Epithelial cell of prostate (primary cell): ENCODE data around the gene NOXA1.
"Not testable (repeated sequence)": the region's sequence is repeated elsewhere in the genome, so short reads cannot be mapped to it uniquely, and the experiment has no call there.

Experiments used
- DNase-seq: peaks from one replicate; pipeline ENCODE4 v3.0.0-alpha.2; 2011; ENCODE audit warnings: low read depth, low spot score
- H3K27ac ChIP-seq: fragments of 450-650 bp; 2 replicates; pipeline ENCODE4 v1.5.1; 2017; ENCODE audit warnings: mild to moderate bottlenecking

Gene NOXA1

DNA sequence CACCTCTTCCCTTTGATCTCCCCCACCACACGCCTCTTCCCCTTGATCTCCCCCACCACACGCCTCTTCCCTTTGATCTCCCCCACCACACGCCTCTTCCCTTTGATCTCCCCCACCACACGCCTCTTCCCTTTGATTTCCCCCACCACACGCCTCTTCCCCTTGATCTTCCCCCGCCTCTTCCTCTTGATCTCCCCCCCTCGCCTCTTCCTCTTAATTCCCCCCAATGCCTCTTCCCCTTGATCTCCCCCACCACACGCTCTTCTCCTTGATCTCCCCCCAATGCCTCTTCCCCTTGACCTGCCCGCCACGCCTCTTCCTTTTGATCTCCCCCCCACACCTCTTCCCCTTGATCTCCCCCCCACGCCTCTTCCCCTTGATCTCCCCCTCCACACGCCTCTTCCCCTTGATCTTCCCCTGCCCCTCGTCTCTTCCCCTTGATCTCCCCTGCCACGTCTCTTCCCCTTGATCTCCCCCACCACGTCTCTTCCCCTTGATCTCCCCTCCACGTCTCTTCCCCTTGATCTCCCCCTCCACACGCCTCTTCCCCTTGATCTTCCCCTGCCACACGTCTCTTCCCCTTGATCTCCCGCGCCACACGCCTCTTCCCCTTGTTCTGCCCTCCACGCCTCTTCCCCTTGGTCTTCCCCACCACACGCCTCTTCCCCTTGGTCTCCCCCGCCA, 27.5 kb downstream of the NOXA1 start:
- not testable (repeated sequence) for DNase-seq, H3K27ac ChIP-seq

DNA sequence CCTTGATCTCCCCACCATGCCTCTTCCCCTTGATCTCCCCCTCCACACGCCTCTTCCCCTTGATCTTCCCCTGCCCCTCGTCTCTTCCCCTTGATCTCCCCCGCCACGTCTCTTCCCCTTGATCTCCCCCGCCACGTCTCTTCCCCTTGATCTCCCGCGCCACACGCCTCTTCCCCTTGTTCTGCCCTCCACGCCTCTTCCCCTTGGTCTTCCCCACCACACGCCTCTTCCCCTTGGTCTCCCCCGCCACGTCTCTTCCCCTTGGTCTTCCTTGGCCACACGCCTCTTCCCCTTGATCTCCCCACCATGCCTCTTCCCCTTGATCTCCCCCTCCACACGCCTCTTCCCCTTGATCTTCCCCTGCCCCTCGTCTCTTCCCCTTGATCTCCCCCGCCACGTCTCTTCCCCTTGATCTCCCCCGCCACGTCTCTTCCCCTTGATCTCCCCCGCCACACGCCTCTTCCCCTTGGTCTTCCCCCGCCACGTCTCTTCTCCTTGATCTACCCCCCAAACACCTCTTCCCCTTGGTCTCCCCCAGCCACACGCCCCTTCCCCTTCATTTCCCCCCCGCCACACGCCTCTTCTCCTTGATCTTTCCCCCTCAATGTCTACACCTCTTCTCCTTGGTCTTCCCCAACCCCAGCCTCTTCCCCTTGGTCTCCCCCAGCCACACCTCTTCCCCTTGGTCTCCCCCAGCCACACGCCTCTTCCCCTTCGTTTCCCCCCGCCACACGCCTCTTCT, 28.2 kb downstream of the NOXA1 start:
- not testable (repeated sequence) for DNase-seq, H3K27ac ChIP-seq

DNA sequence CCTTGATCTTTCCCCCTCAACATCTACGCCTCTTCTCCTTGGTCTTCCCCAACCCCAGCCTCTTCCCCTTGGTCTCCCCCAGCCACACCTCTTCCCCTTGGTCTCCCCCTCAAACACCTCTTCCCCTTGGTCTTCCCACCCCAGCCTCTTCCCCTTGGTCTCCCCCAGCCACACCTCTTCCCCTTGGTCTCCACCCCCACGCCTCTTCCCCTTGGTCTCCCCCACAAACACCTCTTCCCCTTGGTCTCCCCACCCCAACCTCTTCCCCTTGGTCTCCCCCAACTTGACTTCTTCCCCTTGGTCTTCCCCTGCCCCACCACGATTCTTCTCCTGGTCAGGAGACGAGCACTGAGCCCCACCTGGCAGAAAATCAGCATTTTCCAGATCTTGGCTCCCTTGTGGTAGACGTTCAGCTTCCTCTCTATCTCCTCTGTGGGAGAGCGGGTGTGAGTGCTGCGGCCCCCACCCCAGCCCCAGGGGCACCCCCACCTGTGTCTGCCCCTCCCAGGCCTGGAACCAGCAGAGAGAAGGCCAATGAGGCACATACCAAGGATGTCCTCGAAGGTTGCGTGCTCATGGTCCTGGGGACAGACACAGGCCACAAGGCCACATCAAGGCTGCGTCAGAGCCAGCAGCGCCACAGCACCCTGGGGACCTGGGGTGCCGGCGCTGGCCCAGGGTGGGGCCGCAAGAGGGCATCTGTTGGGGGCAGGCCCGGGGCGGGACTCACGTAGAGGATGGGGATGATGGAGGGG, 29.0 kb downstream of the NOXA1 start:
- no peak for DNase-seq
- no peak overlapping the region for H3K27ac ChIP-seq

DNA sequence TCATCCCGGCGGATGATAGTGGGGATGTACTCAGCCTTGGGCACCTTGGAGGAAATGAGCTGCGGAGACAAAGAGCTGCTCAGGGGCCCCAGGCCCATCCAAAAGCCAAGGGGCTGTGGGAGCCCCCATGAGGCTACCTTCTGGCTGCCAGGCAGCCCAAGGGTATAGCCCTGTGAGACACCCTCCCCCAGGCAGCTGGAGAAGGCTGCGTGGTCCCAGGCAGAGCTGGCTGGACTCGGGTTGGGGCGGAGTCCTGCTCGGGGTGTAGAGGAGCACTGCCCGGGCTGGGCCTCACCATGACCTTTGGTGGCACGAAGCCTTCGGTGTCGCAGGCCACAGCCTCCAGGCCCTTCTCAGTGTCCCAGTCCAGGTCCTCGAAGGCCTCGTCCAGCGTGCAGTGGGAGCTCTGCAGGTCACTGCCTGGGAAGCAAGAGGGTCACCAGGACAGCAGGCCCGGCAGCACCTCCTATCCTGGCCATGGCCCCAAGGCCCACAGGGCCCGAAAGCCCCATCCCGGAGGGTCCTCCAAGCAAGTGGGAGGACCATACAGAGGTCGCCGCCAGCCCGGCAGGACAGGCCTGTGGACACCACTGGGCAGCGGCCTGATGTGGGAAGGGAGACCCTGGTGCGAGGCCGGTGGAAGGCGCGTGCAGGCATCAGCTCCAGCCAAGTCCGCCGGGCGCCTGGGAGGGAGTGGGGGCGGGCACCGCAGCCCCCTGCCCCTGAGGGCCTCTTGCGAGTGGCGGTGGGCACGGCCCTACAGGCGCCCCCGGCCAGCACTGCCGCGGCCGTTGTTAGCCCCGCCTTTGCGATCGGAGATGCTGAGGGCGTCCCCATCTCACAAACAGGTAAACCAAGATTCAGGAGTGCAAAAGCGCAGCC, 29.8 kb downstream of the NOXA1 start:
- no peak for DNase-seq
- H3K27ac ChIP-seq: no peak overlapping the region

DNA sequence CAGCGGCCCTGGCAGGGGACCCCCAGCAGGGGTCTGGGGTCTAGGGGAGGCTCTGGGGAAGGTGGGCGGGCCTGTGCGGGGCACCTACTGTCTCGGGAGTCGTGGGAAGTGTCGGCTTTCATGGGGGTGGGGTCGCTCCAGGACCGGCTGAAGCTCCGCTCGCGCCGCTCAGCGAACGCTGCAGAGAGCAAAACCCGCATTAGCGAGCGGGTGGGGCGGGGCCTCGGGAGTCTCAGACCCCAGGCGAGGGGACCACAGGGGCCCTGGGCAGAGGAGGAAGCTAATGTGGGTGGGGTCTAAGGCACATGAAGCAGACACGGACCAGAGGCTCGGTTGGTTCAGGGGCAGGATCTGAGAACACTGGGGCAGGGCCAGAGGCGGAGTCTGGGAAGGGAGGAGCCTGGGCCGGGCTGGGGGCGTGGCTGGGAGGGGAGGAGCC, 30.5 kb downstream of the NOXA1 start:
- no peak for DNase-seq
- no peak overlapping the region for H3K27ac ChIP-seq

DNA sequence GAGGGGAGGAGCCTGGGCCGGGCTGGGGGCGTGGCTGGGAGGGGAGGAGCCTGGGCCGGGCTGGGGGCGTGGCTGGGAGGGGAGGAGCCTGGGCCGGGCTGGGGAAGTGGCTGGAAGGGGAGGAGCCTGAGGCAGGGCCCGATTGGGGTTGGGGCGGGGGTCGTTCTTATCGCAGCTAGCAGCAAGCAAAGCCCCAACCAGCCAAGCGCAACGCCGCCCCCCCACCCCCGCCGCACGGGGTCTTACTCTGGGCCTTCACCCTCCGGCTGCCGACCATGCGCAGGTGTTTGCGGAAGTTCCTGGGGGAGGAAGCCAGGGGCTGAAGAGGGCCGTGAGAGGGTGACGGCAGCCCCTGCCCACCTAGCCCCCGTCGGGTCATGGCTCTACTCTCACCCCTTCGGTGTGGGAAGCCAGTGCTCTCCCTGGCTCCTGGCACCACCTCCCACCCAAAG, 31.0 kb downstream of the NOXA1 start:
- no peak for DNase-seq
- H3K27ac ChIP-seq: peak overlapping the region; percentile 28

DNA sequence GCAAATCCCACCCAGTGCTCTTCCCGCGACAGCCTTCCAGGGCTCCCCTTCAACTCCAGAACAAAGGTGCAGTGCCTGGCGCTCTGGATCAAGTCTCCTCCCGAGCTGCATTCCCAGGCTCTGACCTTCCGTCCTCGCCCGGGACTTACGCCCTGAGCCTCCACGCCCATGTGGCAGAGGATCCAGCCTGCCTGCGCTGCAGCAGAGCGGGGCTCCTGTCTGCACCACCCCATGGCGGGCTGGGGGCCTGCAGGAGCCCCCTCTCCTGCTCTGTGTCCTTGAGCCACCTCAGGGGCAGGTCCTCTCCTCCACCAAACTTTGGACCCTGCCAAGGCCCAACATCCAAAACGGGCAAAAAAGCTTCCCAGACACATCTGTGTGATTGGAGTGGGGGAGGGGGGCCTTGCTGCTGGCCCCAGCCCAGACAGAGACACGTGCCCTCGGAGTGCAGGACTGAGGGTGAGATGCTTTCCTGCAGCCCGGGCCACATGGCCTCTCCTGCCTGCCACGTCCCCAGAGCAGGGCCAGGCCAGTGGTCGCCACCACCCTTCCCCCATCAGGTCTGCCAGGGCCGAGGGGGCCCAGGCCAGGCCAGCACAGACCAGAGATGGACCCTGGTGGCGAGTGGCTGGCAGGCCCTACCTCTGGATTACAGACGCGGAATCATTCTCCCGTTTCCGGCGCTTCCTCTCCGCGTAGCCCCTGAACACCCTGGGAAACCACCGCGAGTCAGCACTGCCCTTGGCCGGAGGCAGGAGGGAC, 31.6 kb downstream of the NOXA1 start:
- H3K27ac ChIP-seq: peak overlapping the region; percentile 28
- no peak for DNase-seq

DNA sequence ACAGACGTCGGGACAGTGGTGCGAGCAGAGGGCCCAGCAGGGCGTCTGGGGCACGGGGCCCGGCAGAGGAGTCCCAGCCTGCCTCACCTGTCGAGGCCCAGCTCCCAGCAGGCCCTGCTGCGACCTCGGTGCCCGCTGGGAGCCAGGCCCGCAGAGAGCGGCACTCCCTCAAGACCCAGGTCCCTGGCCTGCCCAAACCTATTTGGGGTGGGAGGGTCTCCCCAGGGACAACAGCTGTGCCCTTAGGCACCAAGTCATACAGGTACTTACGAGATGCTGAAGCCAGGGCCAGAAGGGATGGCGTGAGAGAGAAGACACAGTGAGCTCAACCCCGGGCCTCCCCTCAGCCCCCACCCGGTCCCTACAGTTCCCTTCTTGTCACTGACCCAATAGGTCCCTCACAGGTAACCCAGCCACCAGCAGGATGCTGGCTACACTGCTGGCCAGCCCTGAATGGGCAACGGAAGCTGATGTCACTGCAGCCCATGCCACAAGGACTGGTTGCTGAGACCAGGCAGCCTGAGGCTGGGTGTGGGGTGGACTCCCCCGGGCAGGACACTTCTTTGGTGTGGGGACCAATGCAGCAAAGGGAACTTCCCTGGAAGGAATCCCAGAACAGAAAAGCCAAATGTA, 32.3 kb downstream of the NOXA1 start:
- no peak for DNase-seq
- no peak overlapping the region for H3K27ac ChIP-seq

DNA sequence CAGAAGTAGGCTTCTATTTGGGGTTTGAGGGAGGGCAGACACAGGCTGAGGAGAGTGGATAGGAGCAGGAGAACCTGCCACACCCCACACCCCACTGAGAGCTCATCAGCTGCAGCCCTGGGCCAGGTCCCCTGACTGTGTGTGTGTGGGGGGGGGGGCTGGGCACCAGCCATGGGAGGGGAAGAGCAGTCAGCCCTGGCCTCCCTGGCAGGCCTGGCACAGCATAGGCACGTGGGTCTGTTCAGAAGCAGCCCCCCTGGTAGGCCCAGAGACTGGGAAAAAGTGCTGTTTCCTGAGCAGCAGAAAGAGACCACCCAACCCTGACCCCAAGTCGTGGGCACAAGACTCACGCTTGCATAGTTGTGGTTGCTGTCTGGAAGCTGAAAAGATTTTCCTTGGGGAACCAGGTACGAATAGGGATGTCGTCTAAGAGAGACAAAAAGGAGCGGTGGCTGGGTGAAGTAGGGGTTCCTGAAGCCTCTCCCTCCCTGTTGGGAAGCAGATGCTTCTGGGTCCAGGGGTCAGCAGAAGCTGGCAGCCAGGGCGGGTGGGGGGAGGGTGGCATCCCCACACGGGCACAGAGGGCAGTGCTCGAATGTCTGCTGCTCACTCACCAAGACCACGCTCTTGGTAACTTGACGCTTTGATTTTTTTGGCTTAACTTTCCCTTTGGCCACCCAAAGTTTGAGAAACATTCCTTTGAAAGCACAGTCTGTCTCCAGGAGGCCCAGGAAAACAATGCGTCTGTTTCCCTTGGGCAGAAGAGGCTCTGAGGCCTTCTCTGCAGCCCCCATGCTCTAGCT, 33.1 kb downstream of the NOXA1 start:
- H3K27ac ChIP-seq: no peak overlapping the region
- no peak for DNase-seq

DNA sequence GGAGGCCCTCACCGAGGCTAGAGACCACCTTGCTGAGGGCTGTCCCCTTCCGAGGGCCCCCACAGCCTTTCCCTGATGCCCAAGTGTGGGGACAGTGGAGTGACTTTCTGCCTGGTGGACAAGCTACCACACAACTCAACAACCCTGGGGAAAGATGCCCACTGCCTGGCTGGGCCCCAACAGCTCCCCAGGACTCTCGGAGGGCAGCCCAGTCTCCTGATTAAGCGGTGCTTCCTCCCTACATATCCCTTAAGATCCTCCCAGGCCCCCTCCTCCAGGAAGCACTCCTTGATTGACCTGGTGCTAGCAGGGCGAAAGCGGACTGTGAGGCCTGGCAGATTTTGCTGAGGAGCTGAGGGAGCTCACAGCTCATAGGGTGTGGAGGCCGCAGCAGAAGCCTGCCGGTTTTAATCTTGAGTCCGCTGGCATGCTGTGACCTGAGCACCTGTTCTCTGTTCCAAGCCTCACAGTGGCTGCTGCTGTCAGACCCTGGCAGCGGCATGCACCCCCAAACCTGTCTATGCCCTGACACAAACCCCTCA, 33.7 kb downstream of the NOXA1 start:
- no peak for DNase-seq
- H3K27ac ChIP-seq: no peak overlapping the region

DNA sequence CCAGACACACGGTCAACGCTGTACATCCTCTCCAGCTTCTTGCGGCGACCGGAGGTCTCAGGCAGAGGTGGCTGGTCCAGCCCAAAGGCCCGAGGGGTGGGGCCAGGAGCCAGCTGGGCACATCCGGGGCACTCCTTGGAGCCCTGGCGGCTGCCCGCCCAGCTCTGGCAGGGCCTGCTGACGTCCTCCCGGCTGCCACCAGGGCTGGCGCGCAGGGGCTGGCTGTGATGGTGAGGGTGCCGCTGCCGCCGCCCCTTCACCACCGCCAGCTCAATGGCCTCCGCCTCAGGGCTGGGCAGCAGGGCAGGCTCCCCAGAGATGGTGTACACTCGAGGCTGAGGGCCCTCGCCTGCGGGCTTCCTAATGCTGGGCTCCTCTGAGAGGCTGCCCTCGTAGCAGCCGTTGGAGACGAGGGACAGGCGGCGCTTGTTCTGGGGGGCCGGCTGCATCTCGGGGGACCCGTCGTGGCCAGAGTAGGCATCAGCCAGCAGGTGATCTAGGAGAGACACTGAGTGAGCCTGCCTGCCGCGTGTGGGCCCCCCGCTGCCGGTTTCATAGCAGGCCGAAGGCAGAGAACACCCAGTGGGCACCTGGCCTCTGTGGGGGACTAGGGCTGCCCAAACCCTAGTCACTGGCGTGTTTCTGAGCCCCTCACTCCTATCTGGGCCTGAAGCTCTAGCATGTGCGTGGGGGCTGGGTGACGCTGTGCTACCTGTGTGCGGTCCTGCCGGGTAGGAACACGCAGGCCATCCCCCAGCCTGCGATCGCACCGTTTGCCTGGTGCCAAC, 34.4 kb downstream of the NOXA1 start:
- H3K27ac ChIP-seq: no peak overlapping the region
- no peak for DNase-seq

DNA sequence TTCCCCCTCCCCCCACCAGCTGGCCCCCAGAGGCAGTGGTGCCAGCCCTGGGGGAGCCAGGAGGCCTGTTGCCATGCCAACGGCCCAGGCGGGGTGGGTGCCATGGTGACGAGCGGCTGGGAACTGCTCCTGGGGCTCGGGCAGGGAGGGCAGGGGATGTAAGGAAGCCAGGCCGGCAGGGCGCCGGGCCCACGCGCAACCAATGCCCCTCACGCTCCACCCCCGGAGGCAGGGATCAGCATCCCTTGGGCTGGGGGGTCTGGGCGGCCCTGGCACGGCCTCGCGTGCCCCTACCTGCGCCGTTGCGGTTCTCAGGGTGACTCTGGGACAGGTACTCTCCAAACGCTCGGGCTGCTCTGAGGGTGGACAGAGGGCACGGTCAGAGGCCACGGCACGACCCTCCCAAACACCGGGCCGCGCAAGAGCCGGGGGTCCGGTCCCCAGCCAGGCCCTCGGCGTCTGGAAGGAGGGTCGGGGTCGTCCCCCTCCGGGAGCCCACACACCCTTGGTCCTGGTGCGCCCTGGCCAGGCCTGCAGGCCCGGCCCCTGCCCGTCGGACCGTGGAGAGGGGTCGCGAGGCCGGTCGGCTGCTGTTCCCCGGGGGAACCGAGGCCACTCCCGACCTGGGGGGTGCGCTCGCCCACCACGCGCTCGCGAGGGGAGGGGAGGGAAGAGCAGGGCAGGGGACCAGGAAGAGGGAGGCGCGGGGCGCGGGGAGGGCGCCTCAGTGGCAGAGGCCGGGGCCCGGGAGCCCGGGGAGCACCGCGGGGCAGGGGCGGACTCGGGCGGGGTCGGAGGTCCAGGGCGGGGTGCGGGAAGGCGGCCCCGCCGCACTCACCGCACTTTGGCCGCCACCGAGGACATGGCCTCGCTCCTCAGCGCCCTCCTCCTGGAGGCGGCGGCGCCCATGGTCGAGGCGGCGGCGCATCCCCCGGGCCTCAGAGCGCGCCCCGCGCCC, 35.3 kb downstream of the NOXA1 start:
- H3K27ac ChIP-seq: peak overlapping the region; percentile 23

DNA sequence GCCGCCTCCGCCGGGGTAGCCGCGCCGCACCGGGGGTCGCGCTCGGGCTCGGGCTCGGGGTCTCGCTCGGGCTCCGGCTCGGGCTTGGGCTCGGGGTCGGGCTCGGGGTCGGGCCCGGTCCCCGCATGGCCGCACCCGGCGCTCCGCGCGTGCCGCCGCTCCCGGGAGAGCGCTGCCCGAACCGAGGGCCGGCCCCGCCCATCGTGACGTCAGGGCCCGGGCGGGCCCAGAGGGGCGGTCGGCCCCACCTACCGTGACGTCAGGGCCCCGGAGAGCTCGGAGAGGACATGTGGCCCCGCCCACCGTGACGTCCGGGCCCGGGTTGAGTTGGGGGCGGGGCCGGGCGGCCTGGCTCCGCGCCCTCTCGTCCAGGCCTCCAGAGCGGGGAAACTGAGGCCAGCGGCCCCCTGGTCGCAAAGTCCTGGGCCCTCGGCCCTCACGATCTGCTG, 36.0 kb downstream of the NOXA1 start, which contains the start of gene NSMF:
Gene NSMF (minus strand): TSS at position 183 of the 449 bp plus-strand sequence. CDS start 232 bp downstream, outside the sequence.
- DNase-seq: peak; percentile 26

More for the DNA sequence above, 35.3 kb downstream of the NOXA1 start:
- no peak for DNase-seq

DNA sequence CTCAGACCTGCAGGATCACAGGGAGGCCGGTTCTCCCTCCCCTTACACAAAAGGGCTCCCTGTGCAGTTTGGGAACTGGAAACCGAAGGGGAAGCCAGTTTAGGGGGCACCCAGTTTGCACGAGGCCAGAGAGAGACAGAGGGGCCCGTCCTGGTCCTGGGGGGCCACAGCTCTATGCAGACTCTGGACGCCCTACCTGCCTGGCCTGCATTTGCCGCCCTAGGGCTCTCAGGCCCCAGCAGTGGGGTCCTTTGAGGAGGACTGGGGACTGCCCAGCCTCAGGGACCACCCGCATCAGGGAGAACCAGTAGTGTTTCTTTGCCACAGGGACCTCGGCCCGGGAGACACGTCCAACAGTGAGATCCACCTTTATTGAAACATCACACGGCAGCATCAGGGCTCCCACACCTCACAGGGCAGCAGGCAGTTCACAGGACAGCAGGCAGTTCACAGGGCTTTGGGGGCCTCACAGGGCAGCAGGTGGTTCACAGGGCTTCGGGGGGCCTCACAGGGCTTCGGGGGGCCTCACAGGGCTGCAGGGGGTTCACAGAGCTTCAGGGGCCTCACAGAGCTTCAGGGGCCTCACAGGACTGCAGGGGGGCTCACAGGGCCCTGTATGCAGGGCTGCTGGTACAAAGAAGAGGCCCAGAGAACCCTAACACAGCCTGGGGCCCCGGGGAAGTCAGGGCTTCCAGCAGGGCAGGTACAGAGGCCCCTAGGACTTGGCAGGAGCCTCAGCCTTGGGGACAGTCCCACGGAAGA, 36.6 kb downstream of the NOXA1 start:
- no peak for DNase-seq
- H3K27ac ChIP-seq: no peak overlapping the region

More for the DNA sequence above, 36.0 kb downstream of the NOXA1 start, which contains the start of gene NSMF:
- H3K27ac ChIP-seq: peak within 1 kb of the TSS; percentile 23
